Cardiac fibroblast (primary cell): ENCODE results near the gene TBL1XR1.

ENCODE experiments used
- DNase-seq, 2 donors: peaks; one replicate each; pipeline versions ENCODE4 v3.0.0 to v3.0.0-alpha.2; 2010; ENCODE audit warnings: low read depth in 2 of 2
- H3K4me3 ChIP-seq, 2 donors: replicated peaks in 1 of 2; 1 replicate in 1 of 2; 2 replicates in 1 of 2; pipeline ENCODE4 v1.5.1; 2011; ENCODE audit warnings: low read depth in 2 of 2, low read length in 2 of 2, mild to moderate bottlenecking in 2 of 2, moderate library complexity in 1 of 2
- TF ChIP-seq, protein P1 (sequence below): IDR thresholded peaks from one replicate; pipeline ENCODE4 v1.5.1; 2011; ENCODE audit warnings: low read depth, mild to moderate bottlenecking, low read length, inconsistent platforms

The TBL1XR1 gene

DNA sequence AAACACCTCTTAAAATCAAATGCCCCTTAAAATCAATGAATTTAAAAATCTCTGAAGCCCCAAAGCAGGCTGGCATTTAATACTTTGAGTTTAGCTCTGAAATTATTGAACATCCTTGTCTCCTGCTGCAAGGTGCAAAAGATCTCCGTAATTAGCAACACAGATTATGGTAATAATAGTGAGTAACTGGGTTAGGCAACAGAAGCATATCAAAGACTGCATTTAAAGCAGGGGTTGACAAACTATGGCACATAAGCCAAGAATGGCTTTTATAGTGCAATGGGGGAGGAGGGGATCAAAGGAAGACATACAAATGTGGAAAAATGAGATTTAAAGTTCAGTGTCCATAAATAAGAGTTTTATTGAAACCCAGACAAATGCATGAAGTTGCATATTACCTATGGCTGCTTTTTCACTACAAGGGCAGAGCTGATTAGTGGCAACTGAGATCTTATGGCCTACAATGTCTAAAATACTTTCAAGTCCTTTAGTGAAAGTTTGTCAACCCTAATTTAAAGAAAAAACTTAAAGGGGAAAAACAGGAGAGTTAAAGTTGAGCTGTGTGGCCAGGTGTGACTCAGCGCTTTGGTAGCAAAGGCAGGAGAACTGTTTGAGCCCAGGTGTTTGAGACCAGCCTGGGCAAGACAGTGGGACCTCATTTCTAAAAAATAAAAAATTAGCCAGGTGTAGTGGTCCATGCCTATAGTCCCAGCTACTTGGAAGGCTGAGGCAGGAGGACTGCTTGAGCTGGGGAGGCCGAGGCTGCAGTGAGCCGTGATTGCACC, 157.6 kb downstream of the TBL1XR1 start:
- DNase-seq: no peak
- no peak overlapping the region for H3K4me3 ChIP-seq
- TF ChIP-seq, protein P1, sequence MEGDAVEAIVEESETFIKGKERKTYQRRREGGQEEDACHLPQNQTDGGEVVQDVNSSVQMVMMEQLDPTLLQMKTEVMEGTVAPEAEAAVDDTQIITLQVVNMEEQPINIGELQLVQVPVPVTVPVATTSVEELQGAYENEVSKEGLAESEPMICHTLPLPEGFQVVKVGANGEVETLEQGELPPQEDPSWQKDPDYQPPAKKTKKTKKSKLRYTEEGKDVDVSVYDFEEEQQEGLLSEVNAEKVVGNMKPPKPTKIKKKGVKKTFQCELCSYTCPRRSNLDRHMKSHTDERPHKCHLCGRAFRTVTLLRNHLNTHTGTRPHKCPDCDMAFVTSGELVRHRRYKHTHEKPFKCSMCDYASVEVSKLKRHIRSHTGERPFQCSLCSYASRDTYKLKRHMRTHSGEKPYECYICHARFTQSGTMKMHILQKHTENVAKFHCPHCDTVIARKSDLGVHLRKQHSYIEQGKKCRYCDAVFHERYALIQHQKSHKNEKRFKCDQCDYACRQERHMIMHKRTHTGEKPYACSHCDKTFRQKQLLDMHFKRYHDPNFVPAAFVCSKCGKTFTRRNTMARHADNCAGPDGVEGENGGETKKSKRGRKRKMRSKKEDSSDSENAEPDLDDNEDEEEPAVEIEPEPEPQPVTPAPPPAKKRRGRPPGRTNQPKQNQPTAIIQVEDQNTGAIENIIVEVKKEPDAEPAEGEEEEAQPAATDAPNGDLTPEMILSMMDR: no peak

DNA sequence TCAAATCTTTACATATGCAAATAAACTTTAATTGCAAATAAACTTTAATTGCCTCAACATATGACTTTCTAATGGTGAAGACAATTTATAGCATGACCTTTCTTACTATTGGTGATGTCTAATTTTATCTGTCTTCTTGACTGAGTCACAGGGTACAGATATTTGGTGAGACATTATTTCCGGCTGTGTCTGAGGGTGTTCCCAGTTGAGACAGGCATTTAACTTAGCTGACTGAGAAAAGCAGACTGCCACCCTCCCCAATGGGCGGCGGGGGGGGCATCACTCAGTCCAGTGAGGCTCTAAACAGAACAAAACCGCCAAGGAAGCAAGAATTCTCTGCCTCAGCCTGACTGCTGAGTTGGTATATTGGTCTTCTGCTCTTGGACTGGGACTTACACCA, 160.0 kb downstream of the TBL1XR1 start:
- DNase-seq: peak in 1 of 2 donors; percentile 65
- H3K4me3 ChIP-seq: no peak overlapping the region
- TF ChIP-seq, protein P1: no peak

DNA sequence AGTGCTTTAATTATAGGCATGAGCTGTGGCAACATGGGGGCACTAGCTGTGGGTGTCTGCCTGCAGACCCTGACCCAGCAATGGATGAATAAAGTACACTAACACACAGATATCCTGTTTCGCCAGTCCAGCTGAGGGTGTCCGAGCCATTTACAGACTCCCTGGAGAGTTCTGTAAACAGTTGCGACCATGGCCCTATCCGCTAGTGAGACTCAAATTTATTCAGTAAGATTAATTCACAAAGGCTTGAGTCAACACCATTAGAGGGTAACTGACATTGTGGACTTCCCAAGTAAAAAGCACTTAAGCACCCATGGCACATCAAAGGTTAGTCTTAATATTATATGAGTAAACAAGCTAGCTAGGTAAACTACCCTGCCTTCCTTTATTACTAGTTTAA, 161.6 kb downstream of the TBL1XR1 start:
- no peak for DNase-seq
- H3K4me3 ChIP-seq: no peak overlapping the region
- TF ChIP-seq, protein P1: no peak

DNA sequence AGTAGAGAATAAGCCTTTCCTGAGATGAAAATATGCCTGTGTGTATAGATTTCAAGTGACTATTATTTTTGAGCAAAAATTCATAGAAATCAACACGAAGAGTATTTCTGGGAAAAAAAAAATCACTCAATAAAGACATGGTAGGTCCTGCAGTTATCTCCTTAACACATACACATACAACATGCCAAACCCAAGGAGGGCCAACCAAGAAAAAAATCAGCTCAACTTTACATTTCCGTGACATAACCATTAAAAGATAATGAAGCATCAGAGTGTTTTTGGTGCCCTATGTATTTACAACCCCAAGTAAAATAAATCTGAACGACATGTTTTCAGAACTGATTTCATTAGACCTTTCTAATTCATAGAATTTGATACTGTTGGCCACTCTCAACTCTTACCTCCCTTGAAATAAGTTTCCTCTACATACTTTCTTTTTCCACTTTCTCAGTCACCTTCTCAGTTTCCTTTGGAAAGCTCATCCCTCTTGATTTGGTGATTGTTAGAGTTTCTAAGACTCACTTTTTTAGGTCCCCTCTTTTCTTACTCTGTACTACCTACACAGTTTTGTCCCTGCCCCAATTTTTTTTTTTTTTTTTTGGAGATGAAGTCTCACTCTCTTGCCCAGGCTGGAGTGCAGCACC, 162.3 kb downstream of the TBL1XR1 start:
- TF ChIP-seq, protein P1: no peak
- DNase-seq: no peak
- H3K4me3 ChIP-seq: no peak overlapping the region

DNA sequence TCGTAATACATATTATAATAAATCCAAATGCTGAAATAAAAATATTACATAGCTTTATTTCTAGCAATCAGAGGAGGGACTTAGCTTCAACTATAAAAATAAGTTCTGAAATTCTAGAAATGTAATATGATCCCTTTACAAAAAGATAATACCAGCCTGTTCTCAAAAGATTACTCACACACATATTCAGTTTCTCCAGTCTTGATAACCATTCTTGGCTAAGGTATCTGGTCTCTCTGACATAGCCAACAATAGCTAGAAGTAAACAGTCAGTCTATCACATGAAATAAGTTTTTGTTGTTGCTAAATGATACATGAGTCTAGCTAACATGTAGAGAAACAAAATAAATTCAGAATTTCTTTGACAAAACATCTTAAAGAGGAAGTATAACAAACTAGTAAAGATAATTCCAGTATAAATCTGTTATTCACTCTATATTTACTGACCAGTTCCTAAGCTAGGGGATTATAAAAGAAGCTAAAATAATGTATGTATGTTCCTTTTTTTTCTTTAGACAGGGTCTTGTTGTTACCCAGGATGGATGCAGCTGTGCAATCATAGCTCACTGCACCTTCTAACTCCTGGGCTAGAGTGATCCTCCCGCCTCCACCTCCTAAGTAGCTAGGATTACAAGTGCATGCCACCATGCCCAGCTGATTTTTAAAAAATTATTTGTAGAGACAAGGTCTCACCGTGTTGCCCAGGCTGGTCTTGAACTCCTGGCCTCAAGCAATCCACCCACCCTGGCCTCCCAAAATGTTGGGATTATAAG, 170.6 kb downstream of the TBL1XR1 start:
- DNase-seq: peak; percentile 25 to 65
- TF ChIP-seq, protein P1: no peak
- no peak overlapping the region for H3K4me3 ChIP-seq

DNA sequence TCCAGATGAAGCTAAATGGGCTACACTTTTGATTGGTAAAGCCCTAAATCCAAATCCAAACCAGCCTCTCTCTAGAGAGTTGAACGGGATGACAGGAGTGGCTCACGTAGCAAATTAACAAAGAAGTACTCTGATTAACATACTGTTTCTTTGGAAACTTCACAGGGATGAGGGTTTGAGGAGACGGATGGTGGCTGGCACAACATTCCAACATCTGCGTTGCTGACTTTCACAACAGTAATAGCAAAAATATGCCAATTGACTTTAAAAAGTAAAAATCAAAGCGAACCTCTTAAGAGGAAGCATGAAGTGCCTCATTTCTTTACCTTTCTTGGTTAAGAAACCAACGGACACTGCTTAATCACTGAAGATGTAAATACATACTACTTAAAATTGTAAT, 181.4 kb downstream of the TBL1XR1 start:
- H3K4me3 ChIP-seq: no peak overlapping the region
- no peak for DNase-seq
- TF ChIP-seq, protein P1: no peak
